SK-N-SH (cell line): Measurements from ENCODE around the gene PPP1CA. TPM values are rescaled to one million over a fixed set of nuclear protein-coding genes. Genes with fewer than 3 reads are reported as not detected.

Source experiments
- CTCF ChIA-PET: fragments of 300-600, 350-600 bp; formaldehyde crosslinking; extraction: SDS; loops from one replicate; lab custom pipeline; 2021; lab: Yijun Ruan, JAX
- POLR2A ChIA-PET: fragments of 350-600 bp; sonication (Branson Sonifier 250); formaldehyde crosslinking; extraction: SDS; loops from one replicate; lab custom pipeline; 2020; ENCODE audit warnings: antibody characterized with exemption, inconsistent platforms; lab: Yijun Ruan, JAX
- DNase-seq: peaks from one replicate; pipeline ENCODE4 v3.0.0; 2012
- H2AFZ ChIP-seq: fragments of 200-600 bp; sonication (generic); 2 replicates; pipeline ENCODE4 v1.8.1; 2016; ENCODE audit warnings: antibody characterized with exemption, mild to moderate bottlenecking, low read depth
- H3F3A ChIP-seq: fragments of 200-600 bp; sonication (generic); replicated peaks from 2 replicates; pipeline ENCODE3; 2016; ENCODE audit warnings: antibody characterized with exemption, mild to moderate bottlenecking; ENCODE audit not compliant: insufficient read depth
- H3K27ac ChIP-seq, 2 experiments: fragments of 200-500 bp in 1 of 2; fragments of 200-600 bp in 1 of 2; sonication (Bioruptor generic) in 1 of 2; sonication (generic), shearing (Covaris generic) in 1 of 2; 2 replicates each; pipeline versions ENCODE4 v1.5.1 to v1.6.1; 2014 to 2016; ENCODE audit warnings: low read depth in 2 of 2, inconsistent platforms in 1 of 2, low read length in 1 of 2, mild to moderate bottlenecking in 1 of 2, mixed read lengths in 1 of 2
- H3K27me3 ChIP-seq: fragments of 200-600 bp; sonication (generic), shearing (Covaris generic); 2 replicates; pipeline ENCODE4 v1.6.1; 2016; ENCODE audit warnings: mixed run types; ENCODE audit not compliant: insufficient read depth
- H3K36me3 ChIP-seq, 2 experiments: fragments of 200-500 bp in 1 of 2; fragments of 200-600 bp in 1 of 2; sonication (Bioruptor generic) in 1 of 2; sonication (generic) in 1 of 2; replicated peaks in 1 of 2; 2 replicates each; pipeline versions ENCODE3 to v1.5.1; 2014 to 2016; ENCODE audit warnings: low read length in 1 of 2, mild to moderate bottlenecking in 1 of 2; ENCODE audit not compliant: insufficient read depth in 2 of 2, control insufficient read depth in 1 of 2
- H3K4me1 ChIP-seq, 2 experiments: fragments of 200-500 bp in 1 of 2; fragments of 200-600 bp in 1 of 2; sonication (Bioruptor generic) in 1 of 2; sonication (generic), shearing (Covaris generic) in 1 of 2; 2 replicates each; pipeline versions ENCODE4 v1.5.1 to v1.6.1; 2014 to 2016; ENCODE audit warnings: low read depth in 1 of 2, low read length in 1 of 2, mixed run types in 1 of 2; ENCODE audit not compliant: insufficient read depth in 2 of 2, control insufficient read depth in 1 of 2
- H3K4me2 ChIP-seq: fragments of 200-600 bp; sonication (generic), shearing (Covaris generic); 2 replicates; pipeline ENCODE4 v1.6.1; 2017; ENCODE audit warnings: mixed run types
- H3K4me3 ChIP-seq, 2 experiments: fragments of 200-500 bp in 1 of 2; fragments of 200-600 bp in 1 of 2; sonication (Bioruptor generic) in 1 of 2; sonication (generic), shearing (Covaris generic) in 1 of 2; 2 replicates each; pipeline versions ENCODE4 v1.5.1 to v1.8.1; 2014 to 2016; ENCODE audit warnings: low read depth in 2 of 2, inconsistent platforms in 1 of 2, low read length in 1 of 2, mild to moderate bottlenecking in 1 of 2, mixed read lengths in 1 of 2, moderate library complexity in 1 of 2
- H3K79me2 ChIP-seq: fragments of 200-600 bp; sonication (generic); 2 replicates; pipeline ENCODE4 v1.8.1; 2017; ENCODE audit warnings: mild to moderate bottlenecking; ENCODE audit not compliant: insufficient read depth
- H3K9ac ChIP-seq: fragments of 200-600 bp; sonication (generic); 2 replicates; pipeline ENCODE4 v1.6.1; 2017; ENCODE audit warnings: mixed run types
- H3K9me2 ChIP-seq: fragments of 200-600 bp; sonication (generic); 2 replicates; pipeline ENCODE4 v1.6.1; 2017; ENCODE audit warnings: mixed run types
- H3K9me3 ChIP-seq: fragments of 200-600 bp; sonication (generic); 2 replicates; pipeline ENCODE4 v1.6.1; 2017; ENCODE audit warnings: mixed run types, mild to moderate bottlenecking, moderate library complexity
- H4K20me1 ChIP-seq: fragments of 200-600 bp; sonication (generic); 2 replicates; pipeline ENCODE4 v1.6.1; 2017; ENCODE audit warnings: mild to moderate bottlenecking, mixed run types; ENCODE audit not compliant: insufficient read depth
- CHD2 ChIP-seq: fragments of 150-350 bp; IDR thresholded peaks from 2 replicates; pipeline ENCODE4 v1.6.1; 2018; ENCODE audit warnings: low read length; ENCODE audit not compliant: partially characterized antibody
- ELF1 ChIP-seq: IDR thresholded peaks from 2 replicates; pipeline ENCODE4 v1.4.0; 2012
- FOSL2 ChIP-seq: IDR thresholded peaks from 2 replicates; pipeline ENCODE4 v1.4.0; 2012; ENCODE audit warnings: low read depth, mild to moderate bottlenecking, moderate library complexity, borderline replicate concordance
- GATA2 ChIP-seq: sonication (generic); formaldehyde crosslinking; IDR thresholded peaks from 2 replicates; pipeline ENCODE4 v1.5.0; 2020; ENCODE audit warnings: mild to moderate bottlenecking, missing genetic modification reagents
- RCOR1 ChIP-seq: fragments of 150-350 bp; IDR thresholded peaks from 2 replicates; pipeline ENCODE4 v1.6.1; 2017; ENCODE audit warnings: antibody characterized with exemption, low read length
- REST ChIP-seq: IDR thresholded peaks from 2 replicates; pipeline ENCODE4 v1.6.1; 2012; ENCODE audit warnings: mild to moderate bottlenecking, low read depth, low read length, moderate library complexity
- RFX5 ChIP-seq: IDR thresholded peaks from 2 replicates; pipeline ENCODE4 v1.6.1; 2012; ENCODE audit warnings: mild to moderate bottlenecking, improper control_type of control experiment, low read length
- RXRA ChIP-seq: IDR thresholded peaks from 2 replicates; pipeline ENCODE4 v1.4.0; 2012; ENCODE audit warnings: low read depth, mild to moderate bottlenecking, borderline replicate concordance
- SMC3 ChIP-seq: IDR thresholded peaks from 2 replicates; pipeline ENCODE4 v1.6.1; 2012; ENCODE audit warnings: low read depth, low read length, improper control_type of control experiment
- YY1 ChIP-seq: IDR thresholded peaks from 2 replicates; pipeline ENCODE4 v1.4.0; 2012; ENCODE audit warnings: low read depth, mild to moderate bottlenecking
- WGBS: methylation state at CpG from one replicate; pipeline ENCODE4 v1.1.6; 2017; ENCODE audit warnings: low lambda C conversion rate; 5-methylcytosine and 5-hydroxymethylcytosine counted together
- polyA plus RNA-seq, 3 experiments: library from polyadenylated mRNA; depleted of rRNA; stranded (reverse); fragments of >200 nt; gene quantifications; 2 replicates each; pipeline ENCODE4 v1.2.3, GENCODE V29; 2012
- TF ChIP-seq, protein P1 (sequence below): IDR thresholded peaks from 2 replicates; pipeline ENCODE4 v1.4.0; 2012; ENCODE audit warnings: low read depth
- TF ChIP-seq, protein P2 (sequence below): fragments of 150-350 bp; IDR thresholded peaks from 2 replicates; pipeline ENCODE4 v1.6.1; 2016; ENCODE audit warnings: mild to moderate bottlenecking, low read depth, low read length

Gene PPP1CA
- polyA plus RNA-seq, 1 of the 3 experiments (the other 2 are of a cell fraction) = 261 TPM

DNA sequence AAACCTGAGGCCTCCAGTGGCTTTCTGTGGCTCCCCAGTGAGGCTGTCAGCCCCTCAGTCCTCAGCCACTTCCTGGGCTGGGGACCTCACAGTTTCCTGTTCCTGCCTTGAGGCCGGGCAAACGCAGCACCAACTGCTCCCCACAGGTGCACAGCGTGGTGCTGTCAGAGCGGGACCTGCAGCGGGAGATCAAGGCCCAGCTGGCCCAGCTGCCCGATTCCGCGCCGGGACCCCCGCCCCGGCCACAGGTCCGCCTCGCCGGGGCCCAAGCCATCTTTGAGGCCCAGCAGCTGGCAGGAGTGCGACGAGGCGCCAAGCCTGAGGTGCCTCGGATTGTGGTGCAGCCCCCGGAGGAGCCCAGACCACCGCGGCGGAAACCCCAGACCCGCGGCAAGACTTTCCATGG lies 7.6 kb upstream of the PPP1CA start:
- WGBS = 94% methylated on average over 9 of the region's 24 CpGs
- Histone ChIP-seq H3F3A (no peaks in the 10 kb centered on the region), H3K9me3 (no peaks in the 10 kb centered on the region)

More for the DNA sequence above, 7.6 kb upstream of the PPP1CA start:
- no peak overlapping the region for H3K4me2 ChIP-seq
- no peaks in the 10 kb centered on the region for H3K27me3 ChIP-seq
- H3K9ac ChIP-seq = no peak overlapping the region
- ChIA-PET CTCF (no interaction called here), POLR2A (no interaction called here)
- H3K9me2 ChIP-seq = no peaks in the 10 kb centered on the region
- H3K27ac ChIP-seq = no peak overlapping the region
- no peak overlapping the region for H3K4me3 ChIP-seq
- H3K79me2 ChIP-seq = no peaks in the 10 kb centered on the region
- H3K36me3 ChIP-seq = no peaks in the 10 kb centered on the region
- no peak overlapping the region for H2AFZ ChIP-seq
- no peak for DNase-seq
- no peaks in the 10 kb centered on the region; a peak in 1 of 4 replicates for H3K4me1 ChIP-seq
- no peaks in the 10 kb centered on the region for H4K20me1 ChIP-seq
- no peak for TF ChIP-seq GATA2 (CRISPR knock-in tag)
- no peak for TF ChIP-seq REST
- TF ChIP-seq FOSL2 = no peak
- no peak for TF ChIP-seq ELF1
- TF ChIP-seq, protein P1, sequence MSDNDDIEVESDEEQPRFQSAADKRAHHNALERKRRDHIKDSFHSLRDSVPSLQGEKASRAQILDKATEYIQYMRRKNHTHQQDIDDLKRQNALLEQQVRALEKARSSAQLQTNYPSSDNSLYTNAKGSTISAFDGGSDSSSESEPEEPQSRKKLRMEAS = no peak
- TF ChIP-seq RFX5 = no peak
- no peak for TF ChIP-seq RCOR1
- TF ChIP-seq YY1 = no peak
- no peak for TF ChIP-seq RXRA
- no peak for TF ChIP-seq CHD2
- TF ChIP-seq, protein P2, sequence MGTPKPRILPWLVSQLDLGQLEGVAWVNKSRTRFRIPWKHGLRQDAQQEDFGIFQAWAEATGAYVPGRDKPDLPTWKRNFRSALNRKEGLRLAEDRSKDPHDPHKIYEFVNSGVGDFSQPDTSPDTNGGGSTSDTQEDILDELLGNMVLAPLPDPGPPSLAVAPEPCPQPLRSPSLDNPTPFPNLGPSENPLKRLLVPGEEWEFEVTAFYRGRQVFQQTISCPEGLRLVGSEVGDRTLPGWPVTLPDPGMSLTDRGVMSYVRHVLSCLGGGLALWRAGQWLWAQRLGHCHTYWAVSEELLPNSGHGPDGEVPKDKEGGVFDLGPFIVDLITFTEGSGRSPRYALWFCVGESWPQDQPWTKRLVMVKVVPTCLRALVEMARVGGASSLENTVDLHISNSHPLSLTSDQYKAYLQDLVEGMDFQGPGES = no peak
- TF ChIP-seq SMC3 = no peak
